Psoas muscle (tissue), 8 donors: ENCODE measurements around the gene EPS8L2. TPM values are rescaled to one million over a fixed set of nuclear protein-coding genes. Genes with fewer than 3 reads are reported as not detected.
A peak's percentile ranks its signal among the peaks of the same experiment; 100 is the strongest.

ENCODE experiments used
- ATAC-seq, 4 donors: fragments of 200-7000 bp; cut with Tn5 transposase; one replicate each; pipeline ENCODE4 v1.9.1; 2020; ENCODE audit warnings: moderate library complexity in 3 of 4, mild to moderate bottlenecking in 2 of 4
- DNase-seq, 2 donors: peaks; one replicate each; pipeline ENCODE4 v3.0.0-alpha.2; 2020
- H3K27ac ChIP-seq: fragments of 200-600 bp; one replicate; pipeline ENCODE4 v1.8.0; 2022
- H3K27me3 ChIP-seq, 3 donors: fragments of 200-600 bp in 1 of 3; one replicate each; pipeline versions ENCODE4 v1.6.1 to v1.8.0; 2013 to 2022; ENCODE audit warnings: low read length in 2 of 3, mild to moderate bottlenecking in 2 of 3, moderate library complexity in 1 of 3; ENCODE audit not compliant: insufficient read depth in 3 of 3
- H3K36me3 ChIP-seq, 2 donors: fragments of 200-600 bp in 1 of 2; one replicate each; pipeline versions ENCODE4 v1.6.1 to v1.8.0; 2013 to 2022; ENCODE audit warnings: low read depth in 1 of 2, mild to moderate bottlenecking in 1 of 2, moderate library complexity in 1 of 2; ENCODE audit not compliant: insufficient read depth in 1 of 2
- H3K4me1 ChIP-seq: fragments of 200-600 bp; one replicate; pipeline ENCODE4 v1.8.0; 2022
- H3K4me3 ChIP-seq: fragments of 200-600 bp; one replicate; pipeline ENCODE4 v1.8.0; 2022; ENCODE audit warnings: mild to moderate bottlenecking
- H3K9me3 ChIP-seq: fragments of 200-600 bp; one replicate; pipeline ENCODE4 v1.8.0; 2022
- CTCF ChIP-seq: fragments of 200-600 bp; IDR thresholded peaks from one replicate; pipeline ENCODE4 v1.8.0; 2022; ENCODE audit warnings: antibody characterized with exemption
- WGBS, 3 donors: extraction: QIAGEN DNeasy Blood & Tissue Kit; methylation state at CpG; one replicate each; pipeline versions ENCODE4 v1.1.6 to v1.1.7; 2013; 5-methylcytosine and 5-hydroxymethylcytosine counted together
- intact Hi-C, 2 donors: fragments of 100-400 bp; cut with DNase I; formaldehyde crosslinking; loops; one replicate each; pipeline versions ENCODE4 v1.11.0 to v1.14.2; 2022
- polyA plus RNA-seq, 3 donors: library from polyadenylated mRNA; stranded (reverse); fragments of 200-250 nt; gene quantifications; one replicate each; pipeline ENCODE4 v1.2.3, GENCODE V29; 2013
- total RNA-seq, 4 donors: library from RNA; stranded (reverse); fragmentation: NEBNext Ultra II Directional in 2 of 4; extraction: Animal tissue kit (Norgen Biotek cat#: 25700) in 2 of 4; gene quantifications; one replicate each; pipeline versions ENCODE4 v1.2.1 to v1.2.4, GENCODE V29; 2021 to 2023
- donor health status: healthy with polysubstance abuse.
- donor health status: DM: no; HTN: no; CAD: no; lungs with moderate emphysema.
- donor health status: Bipolar disorder and iron deficiency.
- donor health status: healthy.
- donor health status: DM: yes; HTN: yes; CAD: no.
- donor health status: DM: no; HTN: no; CAD: no.
- donor health status: DM: no; HTN: no; CAD: no.
- donor health status: DM: yes; HTN: yes; CAD: no.

EPS8L2 gene
- total and polyA plus RNA-seq, 7 donors, result 0.47 to 3.1 (median 0.89) TPM

GRCh38 chr11:770642-771616 is 64.9 kb downstream of the EPS8L2 start:
- TF ChIP-seq CTCF, result no peak
- Histone ChIP-seq H3K36me3 (peaks cover 0 to 83% of the 10 kb centered on the region in 2 donors), H3K27me3 (no peaks in the 10 kb centered on the region), H3K9me3 (no peaks in the 10 kb centered on the region), H3K27ac (no peak overlapping the region), H3K4me3 (no peak overlapping the region), H3K4me1 (peaks cover 9% of the 10 kb centered on the region)
- ATAC-seq, result no peak
- 89 to 92% (median 90%) methylated on average over 32 of the region's 32 CpGs for WGBS, 3 donors
- no peak for DNase-seq
- intact Hi-C loops, result no loop called here

GRCh38 chr11:771617-772204 is 65.7 kb downstream of the EPS8L2 start:
- intact Hi-C loops, result no loop called here

DNA sequence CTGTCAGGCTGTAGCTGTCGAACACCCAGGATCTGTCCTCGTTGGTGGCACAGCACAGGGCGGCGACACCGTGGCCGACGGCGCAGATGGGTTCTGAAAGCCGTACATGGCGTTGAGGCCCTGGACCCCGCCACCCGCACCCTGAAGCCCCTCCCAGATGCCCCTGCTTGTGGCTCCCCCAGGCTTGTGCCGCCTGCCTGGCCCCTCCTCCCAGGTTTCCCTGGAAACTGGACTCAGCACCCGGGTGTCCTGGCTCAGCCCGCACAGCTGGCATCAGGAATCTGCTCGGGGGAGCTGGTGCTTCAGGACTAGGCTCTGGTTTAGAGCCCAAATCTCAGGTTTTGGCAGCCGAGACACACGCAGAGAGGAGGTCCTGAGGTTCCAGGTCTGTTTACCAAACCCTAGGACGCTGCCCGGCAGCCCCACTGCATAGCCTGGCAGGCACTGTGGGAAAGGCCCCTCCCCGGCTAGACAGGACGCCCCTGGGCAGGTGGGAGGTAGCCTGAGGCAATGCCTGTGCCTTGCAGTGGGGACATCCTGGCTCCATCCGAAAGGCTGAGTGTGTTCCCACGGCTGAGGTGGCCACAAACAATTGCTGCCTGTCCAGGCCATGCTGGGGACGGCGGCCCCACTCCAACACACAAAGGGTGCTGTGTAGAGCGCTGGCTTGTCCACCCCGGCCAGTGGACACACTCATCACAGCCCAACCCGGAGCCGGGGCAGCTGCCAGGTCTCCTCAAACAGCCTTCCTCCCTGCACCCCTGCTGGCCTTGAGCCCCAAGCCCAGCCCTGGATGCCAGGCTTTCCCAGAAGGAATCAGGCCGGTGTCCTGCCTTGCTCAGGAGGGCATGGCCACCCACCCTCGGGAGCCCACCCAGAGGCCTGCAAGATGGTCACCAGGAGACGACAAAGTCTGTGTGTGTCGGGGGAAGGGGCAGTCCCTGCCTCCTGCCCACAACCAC is 66.7 kb downstream of the EPS8L2 start:
- 56 to 70% (median 56%) methylated on average over 34 of the region's 34 CpGs for WGBS, 3 donors
- Histone ChIP-seq H3K9me3 (no peaks in the 10 kb centered on the region), H3K36me3 (peaks cover 0 to 65% of the 10 kb centered on the region in 2 donors), H3K27ac (no peak overlapping the region), H3K27me3 (no peaks in the 10 kb centered on the region), H3K4me1 (peaks cover 16% of the 10 kb centered on the region), H3K4me3 (no peak overlapping the region)
- no peak for TF ChIP-seq CTCF
- ATAC-seq (no peak), DNase-seq (peak in 1 of 2 donors; percentile 31)
- intact Hi-C loops, result no loop called here

More at GRCh38 chr11:771617-772204, 65.7 kb downstream of the EPS8L2 start:
- peaks cover 0 to 75% of the 10 kb centered on the region in 2 donors for H3K36me3 ChIP-seq
- peaks cover 16% of the 10 kb centered on the region for H3K4me1 ChIP-seq
- no peak for ATAC-seq
- H3K27me3 ChIP-seq, result no peaks in the 10 kb centered on the region
- WGBS, 3 donors, result 79 to 90% (median 82%) methylated on average over 14 to 15 of the region's 15 CpGs
- no peak overlapping the region for H3K4me3 ChIP-seq
- TF ChIP-seq CTCF, result no peak
- no peak overlapping the region for H3K27ac ChIP-seq
- no peak for DNase-seq
- H3K9me3 ChIP-seq, result no peaks in the 10 kb centered on the region

GRCh38 chr11:773425-773824 is 67.4 kb downstream of the EPS8L2 start:
- ATAC-seq, result no peak
- peaks cover 23% of the 10 kb centered on the region for H3K4me1 ChIP-seq

More at GRCh38 chr11:773425-773824, 67.4 kb downstream of the EPS8L2 start:
- no peak for TF ChIP-seq CTCF
- Histone ChIP-seq H3K27ac (no peak overlapping the region), H3K27me3 (no peaks in the 10 kb centered on the region), H3K4me3 (no peak overlapping the region), H3K9me3 (no peaks in the 10 kb centered on the region), H3K36me3 (peaks cover 0 to 65% of the 10 kb centered on the region in 2 donors)
- no peak for DNase-seq
- 78 to 90% (median 81%) methylated on average over 5 of the region's 5 CpGs for WGBS, 3 donors
- intact Hi-C loops, result no loop called here
